Measurements from ENCODE around the gene RELA.

GRCh38 chr11:65711785-65712632, 49.3 kb upstream of the RELA start, which contains the start of gene KAT5:
- TF ChIP-seq MAX (IDR thresholded peaks at IDR 0.05) (peak; percentile 95), NFIC (IDR thresholded peaks at IDR 0.05) (peak; percentile 72), TAF1 (IDR thresholded peaks at IDR 0.05; ENCODE audit: low read depth) (peak; percentile 96), TCF12 (IDR thresholded peaks at IDR 0.05; ENCODE audit: low read depth) (peak; percentile 65; the same call in 1 of the 2 replicates), FOXM1 (IDR thresholded peaks at IDR 0.05; ENCODE audit: borderline replicate concordance, low read depth) (peak; percentile 32; the same call in 1 of the 2 replicates)

All from Ishikawa (cell line).